Activated CD4-positive, CD25-positive, alpha-beta regulatory T cell treated with anti-CD3 and anti-CD28 coated beads, Interleukin-2, amount 50 U/mL, for 24 hours (primary cell): ENCODE measurements around the gene MICAL1.

Source experiments
- ATAC-seq, 2 donors: fragments of 150-1000 bp; cut with Tn5 transposase; one replicate each; pipeline ENCODE4 v1.10.0; 2021; ENCODE audit warnings: mild to moderate bottlenecking in 1 of 2, moderate library complexity in 1 of 2

MICAL1 gene

DNA sequence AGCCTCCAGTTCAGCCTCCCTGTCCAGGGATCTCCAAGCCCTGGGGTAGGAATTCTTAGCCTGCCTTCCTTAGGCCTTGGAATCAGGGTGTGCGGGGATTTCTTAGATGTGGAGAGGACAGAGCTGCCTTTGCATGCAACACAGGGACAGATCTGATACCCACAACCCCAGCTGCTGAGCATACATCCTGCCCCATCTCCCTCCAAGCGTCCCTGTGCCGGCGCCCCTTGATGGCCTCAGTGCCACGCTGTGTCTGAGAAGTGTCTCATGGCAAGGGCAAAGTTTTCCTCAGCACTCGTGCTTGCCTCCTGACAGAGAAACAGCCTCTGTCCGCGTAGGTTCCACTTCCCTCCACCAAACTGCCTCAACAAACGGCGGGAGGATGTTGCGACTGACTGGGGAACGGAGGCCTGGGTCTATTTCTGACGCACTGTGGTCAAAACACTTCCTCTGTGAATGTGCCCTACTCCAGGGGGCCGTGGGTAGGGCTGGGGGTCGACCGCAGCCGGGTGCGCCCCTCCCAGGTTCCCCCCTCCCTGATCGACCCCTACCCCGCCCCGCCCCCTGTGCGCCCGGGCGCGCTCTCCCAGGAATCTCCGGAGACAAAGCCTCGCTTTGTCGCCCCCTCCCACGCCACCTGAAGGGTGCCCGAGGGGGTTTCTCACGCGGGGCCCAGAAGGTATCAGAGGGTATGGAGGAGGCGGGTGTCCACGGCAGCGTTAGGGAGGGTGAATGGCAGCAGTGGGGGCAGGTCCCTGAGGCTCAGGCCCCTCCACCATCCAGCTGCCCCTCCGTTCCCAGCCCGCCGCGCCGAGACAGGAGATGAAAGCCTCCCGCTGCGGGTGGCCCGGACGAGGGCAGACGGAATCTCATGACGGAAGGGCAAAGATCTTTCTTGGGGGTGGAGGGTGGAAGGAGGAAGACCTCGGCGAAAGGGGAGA, 806 bp downstream of the MICAL1 start:
- peak; percentile 12 to 27 for ATAC-seq

DNA sequence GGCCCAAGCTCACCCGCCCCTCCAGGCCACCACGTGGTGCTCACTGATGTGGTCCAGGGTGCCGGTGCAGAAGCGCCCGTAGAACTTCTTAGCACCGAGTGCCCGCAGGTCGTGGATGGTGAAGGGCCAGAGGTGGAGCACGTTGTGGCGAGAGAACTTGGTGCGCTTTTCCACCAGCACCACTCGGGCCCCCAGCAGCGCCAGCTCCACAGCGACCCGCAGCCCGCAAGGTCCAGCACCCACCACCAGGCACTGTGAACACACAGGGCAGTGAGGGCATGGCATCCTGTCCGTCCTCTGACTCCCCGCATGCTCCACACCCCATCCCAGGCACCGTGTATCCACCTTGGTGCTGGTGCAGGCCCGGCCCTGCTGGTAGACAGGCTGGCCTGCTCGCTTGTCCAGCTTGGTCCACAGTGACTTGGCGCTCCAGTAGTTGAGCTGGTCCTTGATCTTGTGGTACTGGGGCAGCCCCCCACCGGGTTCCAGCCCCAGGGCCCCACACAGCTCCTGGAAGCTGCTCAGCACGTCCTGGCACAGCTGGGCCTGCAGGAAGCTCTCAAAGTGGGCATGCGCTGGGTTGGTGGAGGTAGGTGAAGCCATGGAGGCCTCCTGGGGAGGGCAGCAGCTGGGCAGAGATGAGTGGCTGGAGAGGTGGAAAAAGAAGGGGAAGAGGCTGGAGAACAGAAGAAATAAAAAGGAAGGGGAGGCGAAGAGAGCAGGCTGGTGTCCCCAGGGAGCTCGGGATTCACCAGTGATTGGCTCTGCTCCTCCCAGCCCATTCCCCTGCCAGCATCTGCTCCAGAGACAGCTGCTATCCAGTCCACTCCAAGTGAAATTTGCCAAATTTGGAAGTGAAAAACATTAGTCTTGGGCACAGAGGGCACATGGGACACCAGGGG, 1.7 kb downstream of the MICAL1 start:
- ATAC-seq: no peak

DNA sequence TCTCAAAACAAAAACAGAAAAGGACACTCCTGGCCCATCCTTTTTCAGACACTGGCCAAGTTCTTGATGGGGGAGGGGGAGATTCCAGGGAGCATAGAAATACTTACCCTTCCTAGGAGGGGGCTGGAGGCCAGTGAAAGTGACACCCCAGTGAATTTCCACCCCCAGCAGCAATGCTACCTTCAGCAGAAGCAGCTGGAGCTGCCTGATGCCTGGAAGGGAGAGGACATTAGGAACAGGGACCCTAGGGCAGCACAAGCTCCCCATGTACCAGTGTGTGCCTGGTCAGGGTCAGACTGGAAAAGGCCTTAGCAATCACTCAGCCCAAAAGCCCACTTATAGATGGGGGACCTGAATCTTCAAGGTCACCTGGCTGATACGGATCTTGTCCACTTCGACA, 2.4 kb downstream of the MICAL1 start:
- ATAC-seq: no peak

DNA sequence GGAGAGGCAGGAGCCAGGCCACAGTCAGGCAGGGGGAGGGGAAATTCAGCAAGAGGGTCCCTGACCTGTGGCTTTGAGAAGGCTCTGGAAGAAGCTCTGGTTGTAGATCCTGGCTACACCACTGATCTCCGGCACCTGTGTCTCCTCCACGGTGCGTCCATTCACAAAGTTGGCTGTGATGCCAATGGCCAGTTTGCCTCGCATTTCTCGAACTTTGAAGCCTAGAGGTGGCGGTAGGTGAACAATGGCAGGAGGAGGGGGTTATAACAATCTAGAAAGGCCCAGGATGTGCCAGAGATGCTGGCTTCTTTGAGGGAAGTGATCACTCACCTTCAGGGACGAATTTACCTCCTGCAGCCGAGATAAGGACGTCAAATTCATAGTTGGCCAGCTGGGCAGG, 3.4 kb downstream of the MICAL1 start:
- ATAC-seq: no peak

DNA sequence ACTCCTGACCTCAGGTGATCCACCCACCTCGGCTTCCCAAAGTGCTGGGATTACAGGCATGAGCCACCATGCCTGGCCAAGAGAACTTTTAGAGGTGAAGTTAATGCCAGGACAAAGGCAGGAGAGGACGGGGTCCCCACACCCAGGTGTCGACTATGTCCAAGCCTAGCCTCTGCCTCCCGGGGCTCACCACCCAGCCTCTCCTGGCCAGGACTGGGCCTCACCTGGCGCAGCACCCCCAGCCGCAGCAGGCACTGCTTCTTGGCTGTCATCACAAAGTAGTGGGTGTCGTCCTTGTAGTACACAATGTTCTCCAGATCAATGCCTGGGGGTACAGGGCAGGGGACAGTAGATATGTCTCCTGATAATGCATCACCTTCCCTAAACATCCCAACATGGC, 4.2 kb downstream of the MICAL1 start:
- ATAC-seq: no peak

DNA sequence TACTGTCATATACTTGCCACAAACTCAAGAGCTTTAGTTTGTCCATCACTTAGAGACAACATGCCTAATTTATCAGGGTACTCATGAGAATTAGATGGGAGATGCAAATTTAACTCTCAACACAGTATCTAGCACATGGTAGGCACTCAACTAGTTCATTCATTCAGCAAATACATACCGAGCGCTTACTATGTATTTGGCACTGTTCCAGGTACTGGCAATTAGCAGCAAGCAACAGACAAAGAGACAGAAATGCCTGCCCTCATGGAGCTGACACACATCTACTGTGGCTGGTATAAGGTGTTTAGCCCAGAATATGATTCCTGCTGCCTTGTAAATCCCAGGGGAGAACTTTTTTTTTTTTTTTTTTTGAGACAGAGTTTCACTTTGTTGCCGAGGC, 4.8 kb downstream of the MICAL1 start:
- no peak for ATAC-seq

DNA sequence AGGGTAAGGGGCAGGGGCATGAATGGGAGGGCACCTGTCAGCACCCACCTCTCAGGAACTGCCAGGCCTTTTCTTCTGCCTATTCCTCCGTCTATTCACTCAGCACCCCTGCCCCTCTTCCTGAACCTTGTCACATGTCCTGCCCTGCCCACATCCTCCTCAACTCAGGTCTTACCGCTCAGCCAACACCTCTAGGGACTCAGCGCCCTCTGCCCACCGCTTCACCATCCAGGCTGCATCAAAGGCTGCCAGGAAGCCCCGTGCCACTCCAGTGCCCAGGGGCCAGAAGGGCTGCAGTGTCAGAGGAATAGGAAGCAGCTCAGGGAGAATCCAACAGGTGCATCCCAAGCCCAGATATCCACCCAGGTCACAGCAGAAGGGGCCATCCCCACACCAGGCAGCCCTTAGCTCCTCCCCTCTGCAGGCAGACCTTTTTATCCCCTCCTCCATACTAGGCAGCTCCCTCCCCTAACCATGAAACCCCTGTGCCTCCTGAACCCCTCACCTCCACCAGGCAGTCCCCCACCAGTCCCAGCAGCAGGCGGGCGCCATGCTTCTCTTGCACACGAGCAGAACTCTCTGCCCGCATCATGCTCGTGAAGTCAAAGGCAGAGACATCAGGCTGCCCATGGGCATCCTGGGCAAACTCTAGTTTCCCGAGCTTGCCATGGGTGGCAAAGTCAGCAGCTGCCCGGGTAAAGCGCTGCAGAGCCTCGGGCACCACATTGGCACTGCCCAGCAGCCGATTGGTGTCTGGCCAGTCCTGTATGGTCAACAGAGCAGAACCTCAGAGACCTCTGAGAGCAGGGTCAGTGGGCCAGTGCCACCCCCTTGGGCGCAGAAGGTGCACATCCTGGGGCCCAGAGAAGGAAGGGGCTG, 5.5 kb downstream of the MICAL1 start:
- ATAC-seq: peak; percentile 36 to 37

DNA sequence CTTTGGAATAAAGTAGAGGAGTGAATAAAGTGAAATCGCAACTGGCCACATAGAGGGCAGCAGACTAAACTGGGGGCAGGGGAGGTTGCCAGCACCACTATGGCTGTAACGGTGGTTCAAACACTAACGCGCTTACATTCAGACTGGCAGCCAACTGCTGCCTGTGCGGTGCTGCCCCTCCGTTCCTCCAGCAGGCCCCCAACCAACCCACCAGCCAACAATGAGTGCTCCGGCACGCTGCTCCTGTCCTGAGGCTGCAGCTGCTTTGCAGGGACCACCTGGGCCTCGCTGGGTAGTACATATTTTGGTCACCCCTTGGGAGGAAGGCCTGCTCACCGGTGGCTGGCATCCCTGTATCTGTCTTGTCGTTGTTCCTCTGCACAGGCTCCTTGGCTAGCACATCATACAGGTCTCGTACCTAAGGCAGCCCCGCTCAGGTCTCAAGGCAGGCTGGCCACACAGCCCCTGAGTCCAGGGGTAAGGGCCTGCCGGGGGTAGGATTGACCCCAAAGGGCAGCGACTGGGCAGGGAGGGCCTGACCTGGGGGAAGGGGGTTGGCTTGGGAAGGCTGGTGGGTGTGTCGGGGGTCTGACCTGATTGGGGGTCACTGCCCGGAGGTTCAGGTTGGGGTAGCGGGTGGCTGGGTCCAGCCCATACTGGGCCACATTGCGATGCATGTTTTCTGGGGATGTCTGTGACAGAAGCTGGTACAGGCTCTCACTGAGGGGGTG, 6.3 kb downstream of the MICAL1 start:
- peak in 1 of 2 donors; percentile 3 for ATAC-seq

DNA sequence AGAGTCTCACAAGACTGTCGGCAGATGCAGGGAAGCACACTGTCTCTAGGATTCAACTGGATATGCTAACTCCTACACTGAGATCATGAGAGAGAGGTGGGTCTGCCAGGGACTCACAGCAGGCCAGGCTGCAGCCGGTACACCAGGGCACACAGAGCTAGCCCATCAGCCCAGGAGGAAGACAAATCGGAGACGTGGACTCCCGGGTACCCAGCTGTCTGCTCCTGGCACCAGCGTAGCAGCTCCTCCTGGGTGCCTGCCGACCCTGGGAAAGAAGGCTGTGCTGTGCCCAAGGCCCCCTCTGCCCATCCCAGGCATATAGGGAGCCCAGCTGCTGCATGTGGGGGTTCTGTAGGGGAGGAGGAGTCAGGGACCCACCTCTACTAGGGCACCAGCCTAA, 7.0 kb downstream of the MICAL1 start:
- ATAC-seq: no peak

DNA sequence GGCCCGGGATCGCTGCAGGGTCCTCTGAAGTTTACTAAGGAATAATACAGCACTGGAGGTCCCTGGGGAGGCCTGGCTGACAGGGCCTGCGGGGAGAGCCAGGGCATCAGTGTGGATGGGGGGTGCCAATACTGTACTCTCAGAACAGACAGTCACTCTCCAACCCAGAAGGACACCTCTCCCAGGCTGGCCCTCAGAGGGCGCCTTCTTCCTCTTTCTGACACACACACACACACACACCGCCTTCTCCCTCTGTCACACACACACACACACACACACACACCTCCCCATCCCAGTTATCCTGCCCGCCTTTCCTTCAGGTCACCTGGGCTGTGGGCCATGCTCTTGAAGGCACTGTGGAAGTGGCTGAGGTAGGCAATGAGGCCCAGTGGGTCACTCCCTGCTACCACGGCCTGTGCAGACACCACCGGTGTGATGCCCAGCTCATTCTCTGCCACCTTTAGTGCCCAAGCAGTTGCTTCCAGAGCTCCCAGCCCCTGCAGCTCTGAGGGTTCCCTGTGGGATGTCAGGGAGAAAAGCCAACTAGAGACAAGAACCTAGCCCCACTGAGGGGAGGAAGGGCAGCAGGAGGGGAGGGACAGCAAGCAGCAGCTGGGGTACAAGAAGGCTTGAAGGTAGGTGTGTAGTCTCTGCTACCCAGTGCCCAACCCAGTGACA, 7.6 kb downstream of the MICAL1 start:
- no peak for ATAC-seq

DNA sequence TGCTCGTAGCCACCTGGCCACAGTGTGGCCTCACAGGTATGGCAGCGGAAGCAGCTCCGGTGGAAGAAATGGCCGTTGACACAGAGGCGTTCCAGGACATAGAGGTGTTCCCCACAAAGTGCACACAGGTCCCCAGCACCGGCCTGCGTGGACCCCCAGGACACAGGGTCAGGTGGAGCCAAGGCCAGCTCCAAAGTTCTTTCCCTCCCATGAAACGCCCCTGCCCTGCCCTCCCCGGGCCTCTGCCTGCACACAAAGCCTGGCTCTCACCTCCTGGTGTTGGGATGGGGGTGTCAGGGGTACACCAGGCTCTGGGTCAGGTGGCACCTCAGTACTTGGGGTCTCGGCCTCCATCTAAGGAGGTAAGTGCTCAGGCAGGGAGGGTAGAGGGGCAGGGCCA, 8.5 kb downstream of the MICAL1 start:
- ATAC-seq: no peak

DNA sequence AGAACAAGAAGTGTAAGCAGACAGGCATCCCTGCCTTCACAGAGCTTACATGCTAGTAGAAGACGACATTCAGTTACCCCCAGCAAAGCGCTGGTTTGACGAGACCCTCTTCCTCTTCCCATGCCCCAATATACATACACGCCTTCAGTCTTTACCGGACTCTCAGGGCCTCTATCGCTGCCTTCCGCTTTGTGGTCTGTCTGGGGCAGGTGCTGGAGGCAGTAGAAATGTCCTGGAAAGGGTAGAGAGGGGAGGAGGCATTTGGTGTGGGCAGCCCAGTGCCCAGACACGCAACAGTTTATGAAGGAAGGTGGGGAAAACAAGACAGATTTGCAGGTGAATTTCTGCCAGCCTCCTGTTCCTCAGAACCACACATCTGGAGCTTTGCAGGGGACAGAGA, 9.0 kb downstream of the MICAL1 start:
- no peak for ATAC-seq

DNA sequence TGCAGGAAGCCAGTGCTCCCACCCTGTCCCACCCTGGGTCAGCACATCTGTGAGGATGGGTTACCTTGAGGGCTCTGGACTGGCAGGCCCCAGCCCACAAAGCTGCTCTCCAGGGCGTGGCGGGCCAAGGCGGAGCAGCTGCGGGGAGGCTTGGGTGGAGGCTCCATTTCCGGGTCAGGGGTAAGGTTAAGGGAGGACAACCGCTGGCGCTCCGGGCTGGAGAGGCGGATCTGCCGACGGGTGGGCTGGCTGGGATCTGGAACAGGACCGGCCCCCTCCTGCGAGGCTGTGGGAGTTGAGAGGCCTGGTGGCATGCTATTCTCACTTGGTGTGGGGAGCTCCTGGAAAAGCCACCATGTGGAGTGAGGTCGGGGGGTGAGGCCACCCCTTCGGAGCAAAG, 9.5 kb downstream of the MICAL1 start:
- ATAC-seq: no peak

DNA sequence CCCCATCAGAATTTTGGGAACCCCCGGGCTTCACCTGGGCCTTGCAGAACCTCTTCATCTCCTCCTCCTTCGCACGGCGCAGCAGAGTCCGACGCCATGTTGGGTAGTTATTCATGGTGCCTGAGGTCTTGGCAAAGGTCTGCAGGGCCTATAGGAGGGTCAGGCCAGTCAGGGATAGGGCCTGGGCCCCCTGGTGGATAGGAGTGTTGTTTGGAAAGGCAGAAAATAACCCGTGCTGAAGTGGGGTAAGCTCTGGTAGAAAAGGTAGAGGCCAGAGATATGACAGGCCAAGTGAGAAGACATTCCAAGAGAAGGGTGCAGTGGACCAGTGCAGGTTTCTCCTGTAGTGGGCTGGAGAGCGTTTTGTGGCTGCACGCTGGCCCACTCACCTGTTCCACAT, 10.2 kb downstream of the MICAL1 start:
- ATAC-seq: no peak

DNA sequence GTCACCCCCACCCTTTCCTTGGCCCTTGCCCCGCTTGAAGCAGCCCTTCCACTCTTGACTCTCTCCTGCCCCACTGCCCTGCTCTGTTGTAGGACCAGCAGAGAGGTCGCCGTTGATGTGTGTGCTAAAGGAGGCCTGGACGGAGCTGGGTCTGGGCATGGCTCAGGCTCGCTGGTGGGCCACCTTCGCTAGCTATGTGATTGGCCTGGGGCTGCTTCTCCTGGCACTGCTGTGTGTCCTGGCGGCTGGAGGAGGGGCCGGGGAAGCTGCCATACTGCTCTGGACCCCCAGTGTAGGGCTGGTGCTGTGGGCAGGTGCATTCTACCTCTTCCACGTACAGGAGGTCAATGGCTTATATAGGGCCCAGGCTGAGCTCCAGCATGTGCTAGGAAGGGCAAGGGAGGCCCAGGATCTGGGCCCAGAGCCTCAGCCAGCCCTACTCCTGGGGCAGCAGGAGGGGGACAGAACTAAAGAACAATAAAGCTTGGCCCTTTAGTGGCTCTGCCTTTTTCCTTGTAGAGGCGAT, 12.1 kb downstream of the MICAL1 start:
- ATAC-seq: no peak

DNA sequence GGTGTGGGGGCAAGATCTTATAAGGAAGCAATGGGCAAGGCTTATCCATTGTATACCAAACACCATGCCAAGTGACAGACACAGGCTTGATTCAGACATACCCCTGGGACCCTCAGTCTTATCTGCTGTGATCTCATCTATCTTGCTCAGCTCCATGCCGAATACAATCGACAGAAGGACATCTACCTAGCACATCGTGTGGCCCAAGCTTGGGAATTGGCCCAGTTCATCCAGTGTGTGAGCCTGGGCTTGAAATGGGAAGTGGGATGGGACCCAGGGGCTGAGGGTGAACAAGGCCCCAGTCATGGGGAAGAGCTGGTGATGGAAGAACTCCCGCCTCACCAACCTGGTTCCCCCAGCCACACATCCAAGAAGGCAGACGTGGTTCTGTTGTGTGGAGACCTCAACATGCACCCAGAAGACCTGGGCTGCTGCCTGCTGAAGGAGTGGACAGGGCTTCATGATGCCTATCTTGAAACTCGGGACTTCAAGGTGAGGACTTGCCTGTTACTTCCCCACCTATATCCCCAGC, 13.1 kb downstream of the MICAL1 start:
- no peak for ATAC-seq

DNA sequence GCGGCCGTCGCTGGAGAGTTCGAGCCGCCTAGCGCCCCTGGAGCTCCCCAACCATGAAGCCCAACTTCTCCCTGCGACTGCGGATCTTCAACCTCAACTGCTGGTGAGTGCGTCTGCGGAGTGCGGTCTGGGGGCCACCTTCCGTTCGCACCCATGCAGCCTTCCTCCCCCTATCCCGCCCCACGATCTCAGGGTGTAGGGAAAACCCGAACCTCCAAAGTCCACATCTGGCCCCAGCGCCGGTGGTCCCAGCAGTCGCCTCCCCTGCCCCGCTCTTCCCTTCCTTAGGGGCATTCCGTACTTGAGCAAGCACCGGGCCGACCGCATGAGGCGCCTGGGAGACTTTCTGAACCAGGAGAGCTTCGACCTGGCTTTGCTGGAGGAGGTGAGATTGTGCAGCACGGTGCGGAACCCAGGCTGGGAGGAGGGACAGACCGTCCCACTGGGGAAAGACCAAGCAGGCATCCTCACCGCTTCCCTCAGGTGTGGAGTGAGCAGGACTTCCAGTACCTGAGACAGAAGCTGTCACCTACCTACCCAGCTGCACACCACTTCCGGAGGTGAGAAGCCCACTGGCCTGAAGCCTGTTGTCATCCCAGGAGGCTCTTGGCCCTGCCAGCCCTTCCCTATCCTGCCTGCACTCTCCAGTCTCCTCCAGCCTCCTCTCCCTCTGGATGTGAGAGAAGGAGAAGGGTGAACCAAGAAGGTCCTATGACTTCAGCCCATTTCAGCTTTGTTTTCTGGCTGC, 14.3 kb downstream of the MICAL1 start:
- peak; percentile 24 to 25 for ATAC-seq

DNA sequence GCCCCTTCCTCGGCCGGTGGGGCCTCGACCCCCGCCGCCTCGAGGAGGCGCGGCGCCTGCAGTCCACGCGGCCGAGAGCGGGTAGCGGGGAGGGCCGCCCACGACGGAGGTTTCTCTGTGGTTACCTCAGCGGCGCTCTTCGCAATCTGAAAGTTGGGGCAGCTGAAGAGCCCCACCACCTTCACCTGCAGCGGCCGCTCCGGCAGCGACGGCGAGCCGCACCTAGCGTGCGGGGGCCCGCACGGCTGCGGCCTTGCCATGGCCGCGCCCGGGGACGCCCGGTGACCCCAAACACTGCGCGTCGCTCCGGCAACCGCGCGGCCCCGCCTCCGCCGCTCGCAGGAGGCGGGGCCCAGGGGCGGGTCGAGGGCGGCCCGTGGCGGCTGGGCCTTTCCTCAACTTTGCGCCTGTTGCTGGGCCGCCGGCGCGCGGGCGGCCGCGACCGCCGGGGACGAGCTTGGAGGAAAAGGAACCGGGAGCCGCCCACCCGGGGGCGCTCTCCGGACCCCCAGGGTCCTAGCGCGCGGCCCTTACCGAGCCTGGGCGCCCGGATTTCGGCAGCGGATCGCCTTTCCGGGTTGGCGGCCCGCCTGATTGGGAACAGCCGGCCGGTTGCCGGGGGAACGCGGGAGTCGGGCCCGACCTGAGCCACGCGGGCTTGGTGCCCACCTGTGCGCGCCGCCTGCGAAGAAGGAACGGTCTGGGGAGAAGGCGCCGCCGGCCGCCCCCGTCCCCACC, 15.1 kb downstream of the MICAL1 start, which contains the start of the genes PPIL6 and SMPD2:
Gene PPIL6, minus strand, starts transcription at position 298 of the 738 bp plus-strand sequence. Its CDS starts 38 bp downstream, at position 260.
Gene SMPD2, plus strand, starts transcription at position 394 of the 738 bp plus-strand sequence. CDS start 398 bp downstream, outside the sequence.
- peak; percentile 86 to 89 for ATAC-seq

DNA sequence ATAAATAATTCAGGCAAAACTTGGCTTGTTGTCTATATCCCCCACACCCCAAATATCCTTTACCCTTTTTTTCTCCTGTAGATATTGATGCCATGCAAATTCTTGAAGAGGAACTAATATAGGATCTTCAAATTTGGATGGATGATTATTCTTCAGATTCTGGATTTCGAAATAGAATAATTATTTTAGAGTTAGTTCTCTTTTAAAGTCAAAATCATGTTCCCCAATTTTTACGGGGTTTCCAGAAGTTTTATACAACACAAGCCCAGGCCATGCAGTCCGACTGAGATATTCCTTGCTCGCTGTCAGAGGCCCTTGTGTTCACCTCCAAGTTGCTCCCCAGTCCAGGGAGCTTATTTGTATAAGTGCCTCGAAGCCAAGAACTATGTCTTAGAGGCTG, 19.5 kb downstream of the MICAL1 start:
- no peak for ATAC-seq
